ENCODE data around the gene MCAM.

The MCAM gene

DNA sequence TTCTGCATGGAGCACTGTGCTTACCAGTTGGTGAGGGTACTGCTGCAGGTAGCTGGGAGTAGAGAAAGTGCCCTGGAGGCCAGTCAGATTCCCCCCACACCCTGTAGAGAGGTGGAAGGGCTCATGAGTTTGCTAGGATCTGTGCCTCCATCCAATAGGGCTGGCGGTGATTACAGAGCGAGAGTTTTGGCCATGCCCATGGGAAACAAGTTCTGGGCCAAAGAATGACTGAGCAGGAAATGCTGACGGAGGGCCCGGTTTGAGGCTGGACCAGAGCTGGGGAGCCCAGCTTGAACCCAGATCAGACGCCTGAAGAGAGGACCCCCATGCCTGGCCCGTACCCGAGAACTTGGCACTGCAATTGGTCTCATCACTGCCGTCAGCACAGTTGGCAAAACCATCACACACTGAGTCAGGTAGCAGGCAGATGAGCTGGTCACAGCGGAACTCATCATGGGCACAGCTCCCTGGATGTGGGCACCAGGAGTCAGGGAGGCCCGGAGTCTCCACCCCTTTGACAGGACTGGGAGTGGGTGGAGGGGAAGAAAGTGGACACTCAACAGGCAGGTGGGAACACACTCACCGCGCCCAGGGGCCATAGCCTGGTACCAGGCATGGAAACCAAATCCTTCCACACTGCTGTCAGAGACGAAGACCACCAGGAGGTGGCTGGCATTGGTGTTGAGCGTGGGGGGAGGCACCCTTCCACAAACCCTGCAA is 27.5 kb upstream of the MCAM start:
- DNase-seq: no peak

DNA sequence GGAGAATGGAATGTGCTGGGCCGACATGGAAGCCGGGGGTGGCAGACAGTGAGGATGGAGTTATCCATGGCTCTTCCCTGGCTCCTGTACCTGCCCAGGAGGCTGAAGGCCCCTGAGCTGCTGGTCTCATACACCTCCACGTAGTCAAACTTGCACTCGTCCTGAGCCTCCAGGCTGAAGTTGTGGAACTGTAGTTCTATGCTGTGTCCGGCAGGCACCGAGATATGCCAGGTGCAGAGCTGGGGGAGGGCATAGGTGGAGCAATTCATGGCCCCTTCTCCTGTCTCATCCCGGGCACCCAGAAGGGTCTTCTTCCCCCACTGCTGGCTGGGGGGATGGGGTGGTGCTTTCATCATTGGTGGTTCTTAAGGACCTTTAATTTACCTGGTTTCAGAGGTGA is 26.8 kb upstream of the MCAM start:
- no peak for DNase-seq

DNA sequence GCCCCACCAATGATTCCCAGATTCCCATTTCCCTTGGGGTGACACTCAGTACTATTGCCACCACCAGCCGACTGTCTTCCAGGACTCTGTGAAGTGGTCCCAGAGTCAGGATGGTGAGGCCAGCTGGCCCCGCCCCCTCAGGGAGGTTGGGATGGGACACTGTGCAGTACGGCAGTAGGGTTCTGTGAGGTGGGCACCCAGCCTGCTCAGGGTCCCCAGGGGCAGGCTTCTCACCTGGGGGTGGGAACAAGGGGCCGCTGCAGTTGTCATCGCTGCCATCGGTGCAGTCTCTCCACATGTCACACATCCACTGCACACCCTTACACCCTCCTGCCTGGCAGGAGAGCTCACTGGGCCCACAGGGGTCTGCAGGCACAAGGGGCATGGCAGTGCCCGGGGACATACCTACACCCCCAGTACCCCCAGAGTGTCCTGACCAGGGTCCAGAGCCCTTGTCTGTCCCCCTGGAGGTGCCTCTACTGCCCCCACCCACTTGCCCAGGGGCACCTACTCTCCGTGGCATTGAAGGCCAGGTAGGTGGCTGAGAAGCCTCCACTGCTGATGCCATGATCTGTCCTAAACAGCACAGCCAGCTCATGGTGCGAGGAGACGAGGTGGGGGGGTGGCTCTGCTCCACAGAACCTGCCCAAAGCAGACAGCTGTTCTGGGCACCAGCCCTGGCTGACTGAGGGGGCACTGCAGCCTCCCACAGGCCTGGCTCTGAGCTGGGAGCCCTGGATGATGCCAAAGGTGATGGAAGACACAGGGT is 25.6 kb upstream of the MCAM start:
- no peak for DNase-seq

DNA sequence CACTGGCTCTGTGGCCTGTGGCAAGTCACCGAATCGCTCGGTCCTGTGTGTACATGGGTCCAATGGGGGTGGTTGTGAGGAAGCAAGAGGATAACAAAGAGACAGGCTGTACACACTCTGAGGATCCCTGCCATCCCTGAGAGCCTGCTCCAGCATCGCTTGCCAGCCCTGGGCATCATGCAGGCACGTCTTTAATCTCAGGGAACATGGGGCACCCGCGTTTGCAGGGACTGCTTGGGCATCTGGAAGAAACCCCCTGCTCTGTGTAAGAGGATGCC is 25.0 kb upstream of the MCAM start:
- DNase-seq: no peak

DNA sequence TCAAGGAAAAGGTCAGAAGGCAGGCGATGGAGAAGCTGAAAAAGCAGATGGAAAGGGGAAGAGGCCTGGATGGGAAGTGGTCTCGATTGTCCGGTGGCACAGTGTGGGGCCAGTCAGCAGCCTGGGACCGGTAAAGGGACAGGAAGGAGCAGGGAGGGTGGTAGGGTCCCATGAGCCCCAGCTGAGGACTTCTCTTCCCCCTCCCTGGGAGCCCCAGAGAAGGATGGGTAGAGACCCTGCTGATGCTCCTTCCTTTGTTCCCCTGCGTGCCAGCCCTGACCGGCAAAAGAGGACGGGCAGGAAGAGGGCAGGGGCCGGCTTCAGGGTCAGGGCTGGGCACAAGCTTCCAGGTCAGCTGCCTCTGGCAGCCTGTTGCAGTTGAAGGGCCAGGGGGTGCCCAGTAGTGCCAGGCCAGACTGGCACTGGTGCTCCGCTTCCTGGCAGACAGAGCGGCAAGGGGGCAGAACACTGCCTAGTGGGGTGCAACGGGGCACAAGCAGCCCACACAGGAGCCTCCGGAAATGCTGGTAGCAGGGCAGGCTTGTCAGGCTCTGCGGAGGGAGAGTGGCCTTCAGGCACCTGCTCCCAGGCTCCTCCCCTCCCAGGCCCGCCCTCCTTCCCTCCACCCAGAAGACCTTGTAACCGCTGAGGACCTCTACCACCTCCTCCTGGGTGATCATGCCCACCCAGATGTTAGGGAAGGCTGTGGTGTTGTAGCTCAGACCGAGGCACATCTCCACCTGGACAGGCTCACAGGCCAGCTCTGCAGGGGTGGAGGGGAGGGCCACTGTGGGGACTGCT is 24.5 kb upstream of the MCAM start:
- no peak for DNase-seq

DNA sequence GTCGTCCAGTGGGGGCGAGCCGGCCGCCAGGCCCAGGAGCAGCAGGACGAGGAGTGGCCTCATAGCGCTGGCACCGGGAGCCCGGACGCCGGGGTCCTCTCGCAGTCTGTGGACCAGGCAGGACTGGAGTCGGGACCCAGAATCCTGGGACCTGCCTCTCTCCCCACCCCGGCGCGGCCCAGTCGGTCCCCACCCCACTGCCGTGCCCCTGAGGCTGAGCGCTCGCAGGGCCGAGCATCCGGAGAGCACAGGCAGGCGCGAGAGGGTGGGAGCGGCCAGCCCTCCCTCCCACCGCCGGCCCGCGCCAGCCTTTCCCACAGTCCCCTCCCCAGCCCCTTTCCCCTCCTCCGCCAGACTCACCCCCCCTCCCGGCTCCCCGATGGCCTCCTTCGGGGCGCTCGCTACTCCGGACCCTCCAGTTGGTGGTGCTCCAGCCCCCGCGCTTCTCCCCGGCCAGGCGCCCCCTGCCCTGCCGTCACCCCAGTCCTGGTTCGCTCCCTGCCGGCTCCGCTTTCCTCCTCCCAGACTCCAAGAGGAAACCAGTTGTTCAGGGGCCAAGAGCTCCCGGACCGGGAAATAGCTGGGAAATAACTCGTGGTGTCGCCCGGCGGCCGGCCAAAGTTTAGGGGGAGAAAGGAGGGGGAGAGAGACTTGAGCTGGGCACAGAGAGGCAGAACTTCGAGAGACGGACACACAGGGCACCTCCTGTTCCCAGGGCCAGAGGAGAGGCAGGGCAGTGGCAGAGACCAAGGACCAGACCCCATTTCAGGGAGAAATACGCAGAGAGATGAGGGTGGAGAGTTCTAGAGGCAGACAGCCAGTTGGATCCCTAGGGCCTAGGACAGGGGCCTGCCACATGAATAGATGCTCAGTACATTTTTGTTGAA is 23.6 kb upstream of the MCAM start, which contains the start of gene C1QTNF5:
TSS of gene C1QTNF5 (minus strand) at position 549 of the 887 bp plus-strand sequence. CDS start at position 63, 486 bp downstream.
- no peak for DNase-seq

DNA sequence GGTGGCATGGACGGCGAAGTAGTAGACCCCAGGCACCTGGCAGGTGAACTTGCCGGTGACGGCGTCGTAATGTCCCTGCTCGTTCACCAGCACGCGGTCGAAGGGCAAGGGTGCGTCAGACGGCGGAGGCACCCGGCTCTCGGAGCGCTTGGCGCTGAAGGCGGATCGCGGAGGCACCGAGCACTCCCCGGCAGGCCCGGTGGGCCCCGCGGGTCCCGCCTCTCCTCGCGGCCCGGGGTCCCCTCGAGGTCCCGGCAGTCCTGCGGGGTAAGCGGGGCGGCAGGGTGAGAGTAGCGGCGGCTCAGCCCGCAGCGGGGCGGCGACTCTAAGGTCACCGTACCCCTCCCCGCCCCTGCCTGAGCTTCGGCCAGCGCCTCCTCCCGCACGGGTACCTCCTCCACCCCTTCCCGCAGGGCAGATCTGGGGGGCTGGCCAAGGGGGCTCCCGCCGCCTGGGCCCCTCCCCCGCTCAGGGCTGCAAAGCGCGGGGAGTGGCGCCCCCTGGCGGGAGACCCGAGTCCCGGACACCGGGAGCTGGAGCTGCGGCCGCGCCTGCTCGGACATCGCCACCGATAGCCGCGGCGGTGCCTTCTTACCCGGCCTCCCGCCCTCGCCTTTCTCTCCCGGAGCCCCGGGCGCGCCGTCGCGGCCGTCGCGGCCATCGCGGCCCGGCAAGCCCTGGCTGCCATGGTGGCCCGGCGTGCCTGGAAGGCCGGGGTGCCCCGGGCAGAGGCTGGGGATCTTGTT is 22.8 kb upstream of the MCAM start:
- DNase-seq: peak; percentile 79

DNA sequence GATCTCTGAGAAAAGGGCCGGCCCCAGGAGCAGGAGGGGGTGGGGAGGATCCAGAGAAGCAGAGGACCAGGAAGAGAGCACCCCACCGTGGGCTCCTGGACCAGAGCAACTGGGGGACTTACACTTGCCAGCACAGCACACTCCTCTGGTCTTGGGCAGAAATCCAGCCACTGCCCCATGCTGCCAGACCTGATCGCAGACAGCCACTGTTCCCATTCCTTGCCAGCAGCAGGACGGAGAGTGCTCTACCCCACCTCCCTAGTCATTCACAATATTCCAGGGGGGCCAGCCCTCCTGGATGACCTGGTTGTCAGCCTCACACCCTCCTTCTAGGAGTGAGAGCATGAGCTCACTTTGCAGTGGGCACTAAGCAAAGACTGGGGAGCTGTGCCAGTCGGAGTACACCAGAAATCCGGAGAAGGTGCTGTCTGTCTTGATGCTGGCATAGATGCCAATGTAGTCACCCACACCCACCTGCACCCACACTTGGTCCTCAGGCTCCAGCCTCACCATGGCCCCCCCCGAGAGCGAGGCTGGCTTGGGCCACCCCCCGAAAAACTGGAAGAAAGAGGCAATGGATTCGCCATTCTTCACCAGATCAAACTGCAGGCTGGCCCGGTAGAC is 22.1 kb upstream of the MCAM start:
- no peak for DNase-seq

DNA sequence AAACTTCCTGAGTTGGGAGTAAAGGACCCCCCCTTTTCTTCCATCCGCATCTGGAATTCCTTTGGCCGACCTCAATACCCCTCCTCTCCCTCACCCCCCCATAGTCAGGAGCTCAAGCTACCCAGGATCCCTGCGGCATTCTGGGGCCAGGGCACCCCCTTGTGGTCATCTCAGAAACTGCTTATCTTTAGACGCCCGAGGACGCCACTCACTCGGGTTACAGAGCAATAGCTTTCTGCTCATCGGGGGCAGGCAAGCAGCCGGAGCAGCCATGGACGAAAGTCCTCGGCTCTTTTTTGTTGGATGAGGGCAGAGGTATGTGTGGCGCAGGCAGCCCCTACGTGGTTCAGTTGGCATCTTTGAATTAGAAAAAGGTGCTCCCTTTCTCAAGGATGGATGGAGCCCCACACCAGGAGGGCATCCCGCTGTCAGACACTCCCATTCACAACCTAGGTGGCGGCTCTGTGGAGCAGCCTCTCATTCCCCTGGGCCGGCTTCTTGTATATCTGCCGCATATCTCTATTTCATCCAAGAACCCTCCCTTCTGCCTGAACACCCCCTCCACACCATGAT is 21.5 kb upstream of the MCAM start:
- peak; percentile 87 for DNase-seq

DNA sequence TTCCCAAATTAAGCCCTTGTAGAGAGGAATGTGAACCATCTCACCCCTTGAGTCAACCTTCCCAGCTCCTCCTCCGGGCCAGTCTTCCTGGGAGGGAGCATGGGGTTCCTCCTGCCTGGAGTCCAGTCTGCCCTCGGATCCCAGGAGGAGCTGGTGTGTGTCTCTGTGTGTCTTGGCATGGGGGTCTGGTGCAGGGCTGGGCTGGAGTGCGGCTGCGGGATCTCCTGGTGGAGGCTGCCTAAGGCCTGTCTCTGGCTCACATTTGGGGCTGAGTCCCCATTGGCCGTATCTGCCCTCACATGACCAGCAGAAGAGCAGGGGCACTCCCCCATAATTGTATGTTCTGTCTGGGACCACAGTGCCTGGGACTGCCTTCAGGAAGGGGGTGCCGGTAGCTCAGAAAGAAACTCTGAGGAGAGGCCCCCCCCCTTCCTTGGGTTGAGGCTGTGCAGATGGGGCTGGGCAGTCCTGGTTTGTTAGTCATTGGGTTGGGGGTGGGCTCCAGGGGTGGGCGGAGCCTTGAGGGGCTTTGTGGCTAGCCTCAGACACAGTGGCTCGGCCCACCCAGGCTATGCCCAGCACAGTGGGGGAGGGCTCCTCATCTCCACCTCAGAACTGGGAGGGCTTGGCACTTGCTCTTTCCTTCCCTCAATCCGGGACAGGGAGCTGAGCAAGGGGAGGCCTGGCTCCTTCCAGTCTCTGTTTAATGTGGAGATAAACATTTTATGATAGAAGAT is 20.8 kb upstream of the MCAM start:
- DNase-seq: no peak

DNA sequence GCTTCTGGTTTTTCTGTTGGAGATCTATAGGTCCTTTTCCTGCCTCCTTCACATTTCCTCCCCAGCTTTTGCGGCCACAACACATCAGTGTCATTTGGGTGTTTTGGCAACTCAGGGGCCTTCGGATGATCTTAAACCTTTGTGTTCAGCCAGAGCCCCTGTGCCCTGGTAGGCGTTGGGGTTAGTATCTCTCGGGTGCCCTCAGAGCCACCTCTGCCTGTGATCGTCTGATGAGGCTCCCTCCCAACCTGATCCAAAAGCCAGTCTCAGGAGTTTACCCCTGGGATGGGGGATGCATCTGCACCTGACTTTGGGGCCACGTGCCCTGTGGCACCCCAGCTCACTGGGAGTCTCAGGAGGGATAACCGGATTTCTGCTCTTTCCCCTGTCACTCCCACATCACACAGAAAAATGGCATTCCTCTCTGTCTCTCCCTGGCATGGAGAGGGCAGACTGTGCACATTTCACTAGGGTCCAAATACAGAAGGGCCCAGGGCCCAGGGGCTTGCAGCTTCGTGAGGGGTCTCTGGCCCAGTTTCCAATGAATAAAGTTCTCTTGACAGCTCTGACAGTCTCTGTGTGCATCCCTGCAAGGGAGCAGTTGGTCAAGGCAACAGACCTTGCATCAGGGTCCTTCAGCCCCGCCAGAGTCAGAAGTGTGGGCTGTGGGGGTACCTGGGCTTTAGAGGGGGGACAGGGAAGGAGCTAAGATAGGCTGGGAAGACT is 20.0 kb upstream of the MCAM start:
- no peak for DNase-seq

DNA sequence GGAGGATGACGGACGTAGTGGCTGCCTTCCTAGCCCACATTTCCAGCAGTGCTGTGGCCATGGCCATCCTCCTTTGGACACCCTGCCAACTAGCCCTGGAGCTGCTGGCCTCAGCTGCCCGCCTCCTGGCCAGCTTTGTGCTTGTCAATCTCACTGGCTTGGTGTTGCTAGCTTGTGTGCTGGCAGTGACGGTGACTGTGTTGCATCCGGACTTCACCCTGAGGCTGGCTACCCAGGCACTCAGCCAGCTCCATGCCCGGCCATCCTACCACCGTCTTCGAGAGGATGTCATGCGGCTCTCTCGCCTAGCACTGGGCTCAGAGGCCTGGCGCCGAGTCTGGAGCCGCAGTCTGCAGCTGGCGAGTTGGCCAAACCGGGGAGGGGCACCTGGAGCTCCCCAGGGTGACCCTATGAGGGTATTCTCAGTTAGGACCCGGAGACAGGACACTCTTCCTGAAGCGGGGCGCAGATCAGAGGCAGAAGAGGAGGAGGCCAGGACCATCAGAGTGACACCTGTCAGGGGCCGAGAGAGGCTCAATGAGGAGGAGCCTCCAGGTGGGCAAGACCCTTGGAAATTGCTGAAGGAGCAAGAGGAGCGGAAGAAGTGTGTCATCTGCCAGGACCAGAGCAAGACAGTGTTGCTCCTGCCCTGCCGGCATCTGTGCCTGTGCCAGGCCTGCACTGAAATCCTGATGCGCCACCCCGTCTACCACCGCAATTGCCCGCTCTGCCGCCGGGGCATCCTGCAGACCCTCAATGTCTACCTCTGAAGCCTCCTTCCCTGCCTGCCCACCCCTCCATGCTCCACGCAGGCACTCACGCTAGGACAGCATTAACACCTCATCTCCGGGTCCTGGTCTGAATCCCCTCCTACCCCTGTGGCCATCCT is 19.0 kb upstream of the MCAM start:
- no peak for DNase-seq

DNA sequence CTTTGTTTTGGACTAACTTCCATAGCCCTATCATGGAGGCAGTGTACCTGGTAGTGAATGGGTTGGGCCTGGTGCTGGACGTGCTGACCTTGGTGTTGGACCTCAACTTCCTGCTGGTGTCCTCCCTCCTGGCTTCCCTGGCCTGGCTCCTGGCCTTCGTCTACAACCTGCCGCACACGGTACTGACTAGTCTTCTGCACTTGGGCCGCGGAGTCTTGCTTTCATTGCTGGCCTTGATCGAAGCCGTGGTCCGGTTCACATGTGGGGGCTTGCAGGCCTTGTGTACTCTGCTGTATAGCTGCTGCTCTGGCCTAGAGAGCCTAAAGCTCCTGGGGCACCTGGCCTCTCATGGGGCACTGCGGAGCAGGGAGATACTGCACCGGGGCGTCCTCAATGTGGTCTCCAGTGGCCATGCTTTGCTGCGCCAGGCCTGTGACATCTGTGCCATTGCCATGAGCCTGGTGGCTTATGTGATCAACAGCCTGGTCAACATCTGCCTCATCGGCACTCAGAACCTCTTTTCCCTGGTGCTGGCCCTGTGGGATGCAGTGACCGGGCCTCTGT is 18.2 kb upstream of the MCAM start:
- no peak for DNase-seq

DNA sequence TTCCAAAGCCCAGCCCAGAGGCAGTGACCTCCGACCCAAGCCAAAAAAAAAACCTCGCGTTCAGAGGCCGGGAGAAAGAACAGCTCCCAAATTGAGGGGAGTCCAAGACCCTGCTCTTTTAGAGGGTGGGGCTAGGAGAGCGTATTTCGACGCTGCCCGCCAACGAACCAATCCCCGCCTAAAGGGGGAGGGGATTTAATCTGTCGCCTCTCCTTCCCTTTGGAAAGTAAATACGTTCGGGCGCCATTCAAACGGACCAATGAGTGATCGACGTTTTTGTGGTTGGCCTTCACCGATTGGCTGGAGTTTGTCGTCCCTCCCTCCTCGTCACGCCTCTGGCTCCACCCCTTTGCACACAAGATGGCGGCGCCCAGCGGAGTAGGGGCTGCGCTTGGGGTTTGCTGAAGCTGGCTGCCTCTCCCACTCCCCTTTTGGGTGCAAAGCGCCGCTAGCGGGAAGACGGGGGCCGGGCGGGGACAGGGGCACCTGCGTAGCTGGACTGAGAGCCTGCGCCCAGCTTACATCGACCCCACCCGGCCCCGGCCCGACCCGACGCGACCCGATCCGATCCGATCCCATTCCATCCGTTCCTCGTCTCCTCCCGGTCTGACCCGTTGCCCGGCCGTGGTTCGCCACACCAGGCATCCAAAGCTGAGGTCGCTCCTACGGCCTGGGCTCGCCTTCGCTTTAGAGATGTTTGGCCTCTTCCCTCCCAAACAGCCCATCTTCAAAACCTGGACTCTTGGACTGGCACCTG is 17.4 kb upstream of the MCAM start, which contains the start of gene RNF26:
TSS of gene RNF26 (plus strand) at position 354 of the 757 bp plus-strand sequence. CDS start 596 bp downstream, outside the sequence.
- DNase-seq: peak; percentile 98

DNA sequence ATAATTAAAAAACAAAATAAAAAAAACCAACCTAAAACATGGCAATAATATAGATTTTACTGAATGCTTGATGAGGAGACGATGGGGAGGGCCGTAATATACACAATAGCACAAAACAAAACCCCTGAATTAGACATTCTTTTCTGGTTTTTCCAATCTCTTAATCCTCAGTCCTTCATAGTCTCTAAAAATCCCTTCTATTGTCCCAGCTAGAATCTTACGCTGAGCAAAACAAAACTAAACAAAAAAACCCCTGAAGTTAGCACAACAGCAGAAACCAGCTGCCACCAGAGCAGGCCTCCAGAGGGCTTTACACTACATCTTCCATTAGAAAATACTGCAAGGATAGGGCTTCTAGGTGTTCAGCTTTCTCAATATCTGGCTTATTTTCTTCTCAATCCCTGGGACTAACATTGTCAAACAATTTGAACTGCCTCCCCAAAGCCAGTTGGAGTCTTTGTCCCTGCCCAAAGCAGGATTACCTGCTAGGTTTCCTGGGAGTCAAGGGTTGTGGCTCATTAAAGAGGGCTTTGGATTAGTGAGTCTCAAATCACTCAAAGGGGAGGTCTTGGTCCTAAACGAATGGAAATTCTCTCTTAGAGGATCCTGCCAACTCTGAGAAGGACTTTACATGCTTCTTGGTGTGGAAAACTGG is 15.3 kb upstream of the MCAM start:
- no peak for DNase-seq

DNA sequence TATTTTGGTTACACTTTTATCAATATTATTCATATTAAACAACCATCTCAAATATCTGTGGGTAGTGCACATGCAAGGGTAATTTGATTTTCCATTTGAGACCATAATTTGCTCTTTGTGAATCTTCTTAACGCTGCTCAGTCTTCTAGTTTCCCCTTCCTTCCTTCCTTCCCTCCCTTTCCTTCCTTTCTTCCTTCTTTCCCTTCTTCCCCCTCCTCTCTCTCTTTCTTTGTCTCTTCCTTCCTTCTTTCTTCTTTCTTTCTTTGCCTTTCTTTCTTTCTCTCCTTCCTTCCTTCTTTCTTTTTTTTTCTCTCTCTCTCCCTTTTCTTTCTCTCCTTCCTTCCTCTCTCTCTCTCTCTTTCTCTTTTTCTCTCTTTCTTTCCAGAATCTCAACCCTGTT is 13.3 kb upstream of the MCAM start:
- DNase-seq: no peak

DNA sequence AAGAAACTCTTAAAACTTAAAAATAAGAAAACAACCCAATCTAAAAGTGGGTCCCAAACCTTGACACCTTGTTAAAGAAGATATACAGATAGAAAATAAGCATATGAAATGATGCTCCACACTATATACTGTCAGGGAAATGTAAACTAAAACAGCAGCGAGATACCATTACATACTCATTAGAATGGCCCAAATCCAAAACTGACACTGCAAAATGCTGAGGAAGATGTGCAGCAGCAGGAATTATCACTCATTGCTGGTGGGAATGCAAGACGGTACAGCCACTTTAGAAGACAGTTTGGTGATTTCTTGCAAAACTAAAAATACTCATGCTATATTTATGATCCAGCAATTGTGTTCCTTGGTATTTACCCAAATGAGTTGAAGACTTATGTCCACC is 12.4 kb upstream of the MCAM start:
- no peak for DNase-seq

All from retina (tissue), 1 donor.